Activated naive CD8-positive, alpha-beta T cell (primary cell): ENCODE measurements around the gene KCNH8.

Experiments
- H3K27ac Mint-ChIP-seq: one replicate; pipeline ENCODE4 v1.8.0; 2021; ENCODE audit warnings: mixed read lengths
- H3K27me3 Mint-ChIP-seq: one replicate; pipeline ENCODE4 v1.8.0; 2021; ENCODE audit warnings: mixed read lengths
- H3K36me3 Mint-ChIP-seq: one replicate; pipeline ENCODE4 v1.8.0; 2021; ENCODE audit warnings: mixed read lengths
- H3K4me1 Mint-ChIP-seq: one replicate; pipeline ENCODE4 v1.8.0; 2021; ENCODE audit warnings: low read depth, mixed read lengths
- H3K4me3 Mint-ChIP-seq: one replicate; pipeline ENCODE4 v1.8.0; 2021; ENCODE audit warnings: mild to moderate bottlenecking, mixed read lengths
- H3K9me3 Mint-ChIP-seq: one replicate; pipeline ENCODE4 v1.8.0; 2021; ENCODE audit warnings: low read depth, mixed read lengths

The KCNH8 gene

GRCh38 chr3:19427422-19428149, 279.3 kb downstream of the KCNH8 start:
- no peak overlapping the region for H3K4me3 Mint-ChIP-seq
- no peaks in the 10 kb centered on the region for H3K4me1 Mint-ChIP-seq
- H3K9me3 Mint-ChIP-seq, result peaks cover 4% of the 10 kb centered on the region
- no peak overlapping the region for H3K27ac Mint-ChIP-seq
- H3K27me3 Mint-ChIP-seq, result peaks cover 1% of the 10 kb centered on the region
- no peaks in the 10 kb centered on the region for H3K36me3 Mint-ChIP-seq

- H3K27me3 Mint-ChIP-seq, result peaks cover 1% of the 10 kb centered on the region
- peaks cover 4% of the 10 kb centered on the region for H3K9me3 Mint-ChIP-seq
- H3K4me1 Mint-ChIP-seq, result no peaks in the 10 kb centered on the region
- H3K36me3 Mint-ChIP-seq, result no peaks in the 10 kb centered on the region
- no peak overlapping the region for H3K4me3 Mint-ChIP-seq
- H3K27ac Mint-ChIP-seq, result no peak overlapping the region
Measured at GRCh38 chr3:19428729-19429128, 280.4 kb downstream of the KCNH8 start.

- H3K9me3 Mint-ChIP-seq, result peaks cover 4% of the 10 kb centered on the region
Measured at GRCh38 chr3:19432669-19433068, 284.4 kb downstream of the KCNH8 start.

DNA sequence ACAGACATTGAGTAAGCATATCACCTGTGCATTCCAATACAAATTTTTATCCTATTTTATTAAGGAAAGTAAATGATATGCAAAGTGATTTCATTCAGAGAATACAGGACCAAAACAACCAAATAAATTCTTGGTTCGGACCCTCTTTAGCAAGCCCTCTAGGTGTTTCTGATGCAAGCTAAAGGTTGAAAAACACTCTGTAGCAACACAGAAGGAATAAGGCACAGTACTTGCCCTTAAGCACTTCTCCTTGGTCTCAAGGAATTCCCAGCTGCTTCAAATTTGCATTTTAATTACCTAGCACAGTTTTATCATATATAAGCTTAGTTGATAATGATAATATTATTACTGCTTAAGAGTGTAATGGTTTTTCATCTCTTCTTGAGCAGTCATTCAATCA, 288.4 kb downstream of the KCNH8 start:
- H3K9me3 Mint-ChIP-seq, result peaks cover 3% of the 10 kb centered on the region
- no peaks in the 10 kb centered on the region for H3K4me1 Mint-ChIP-seq
- H3K27ac Mint-ChIP-seq, result no peak overlapping the region
- no peaks in the 10 kb centered on the region for H3K27me3 Mint-ChIP-seq
- H3K36me3 Mint-ChIP-seq, result no peaks in the 10 kb centered on the region
- no peak overlapping the region for H3K4me3 Mint-ChIP-seq

More at GRCh38 chr3:19432669-19433068, 284.4 kb downstream of the KCNH8 start:
- H3K27ac Mint-ChIP-seq, result no peak overlapping the region
- no peaks in the 10 kb centered on the region for H3K36me3 Mint-ChIP-seq
- peaks cover 1% of the 10 kb centered on the region for H3K27me3 Mint-ChIP-seq
- no peaks in the 10 kb centered on the region for H3K4me1 Mint-ChIP-seq
- no peak overlapping the region for H3K4me3 Mint-ChIP-seq

DNA sequence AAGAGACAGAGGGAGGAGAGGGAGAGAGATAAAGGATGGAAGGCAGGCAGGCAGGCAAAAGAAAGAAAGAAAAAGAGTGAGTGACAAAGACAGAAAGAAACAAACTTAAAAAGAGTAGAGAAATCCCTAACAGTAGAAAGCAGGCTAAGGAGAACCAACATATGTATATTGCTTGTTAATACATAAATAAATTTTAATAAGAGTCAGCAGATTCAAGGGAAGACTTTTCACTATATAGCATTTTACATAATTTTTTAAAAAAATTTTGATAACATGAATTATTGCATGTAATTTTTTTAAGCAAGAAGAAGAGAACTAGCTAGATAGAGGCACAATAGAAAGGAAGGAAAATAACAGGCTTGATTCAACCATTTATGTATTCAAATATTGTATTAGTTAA, 291.6 kb downstream of the KCNH8 start:
- Mint-ChIP-seq H3K4me3 (no peak overlapping the region), H3K27me3 (no peaks in the 10 kb centered on the region), H3K4me1 (no peaks in the 10 kb centered on the region), H3K9me3 (no peaks in the 10 kb centered on the region), H3K36me3 (no peaks in the 10 kb centered on the region), H3K27ac (no peak overlapping the region)

DNA sequence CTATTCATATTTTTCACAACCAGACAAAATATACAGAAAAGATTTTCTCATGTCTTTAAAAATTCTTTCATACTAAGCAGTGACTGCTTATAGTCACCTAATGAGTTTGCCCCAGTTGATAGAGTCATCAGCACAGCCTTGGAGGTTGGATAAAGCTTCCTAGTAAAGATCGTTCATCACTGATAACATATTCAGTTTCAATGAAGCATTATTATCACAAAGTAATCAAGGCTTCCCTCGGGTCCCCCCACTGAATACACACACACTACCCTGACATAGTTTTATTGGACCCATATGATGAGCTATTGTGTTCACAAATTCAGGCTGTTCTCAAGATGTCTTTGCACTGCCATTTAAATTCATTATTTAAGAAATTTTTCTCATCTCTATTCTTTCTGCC, 297.8 kb downstream of the KCNH8 start:
- H3K27ac Mint-ChIP-seq, result no peak overlapping the region
- H3K27me3 Mint-ChIP-seq, result no peaks in the 10 kb centered on the region
- peaks cover 5% of the 10 kb centered on the region for H3K4me1 Mint-ChIP-seq
- H3K9me3 Mint-ChIP-seq, result no peaks in the 10 kb centered on the region
- H3K36me3 Mint-ChIP-seq, result no peaks in the 10 kb centered on the region
- H3K4me3 Mint-ChIP-seq, result no peak overlapping the region

- H3K4me1 Mint-ChIP-seq, result peaks cover 5% of the 10 kb centered on the region
- no peaks in the 10 kb centered on the region for H3K36me3 Mint-ChIP-seq
- H3K9me3 Mint-ChIP-seq, result no peaks in the 10 kb centered on the region
- no peak overlapping the region for H3K4me3 Mint-ChIP-seq
- no peak overlapping the region for H3K27ac Mint-ChIP-seq
- H3K27me3 Mint-ChIP-seq, result no peaks in the 10 kb centered on the region
Measured at GRCh38 chr3:19446687-19447086, 298.4 kb downstream of the KCNH8 start.

DNA sequence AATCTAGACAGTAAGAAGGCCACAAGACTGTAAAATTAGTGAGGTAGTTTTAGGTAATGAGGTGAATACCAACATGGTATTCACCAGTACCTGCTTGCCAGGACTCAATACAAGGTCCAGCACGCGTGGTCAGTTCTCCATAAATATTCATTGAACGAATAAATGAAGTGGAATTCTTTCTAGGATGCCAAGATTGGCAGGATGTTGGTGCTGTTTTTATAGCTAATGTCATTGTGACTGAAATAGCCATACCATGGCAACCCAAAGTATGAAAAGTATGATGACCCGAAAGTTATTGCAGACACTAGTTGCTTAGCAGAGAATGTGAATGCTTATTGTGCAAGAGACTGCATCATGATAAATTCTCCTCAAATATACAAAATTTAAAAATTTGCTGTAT, 307.2 kb downstream of the KCNH8 start:
- no peak overlapping the region for H3K4me3 Mint-ChIP-seq
- no peaks in the 10 kb centered on the region for H3K36me3 Mint-ChIP-seq
- no peak overlapping the region for H3K27ac Mint-ChIP-seq
- no peaks in the 10 kb centered on the region for H3K4me1 Mint-ChIP-seq
- H3K9me3 Mint-ChIP-seq, result no peaks in the 10 kb centered on the region
- H3K27me3 Mint-ChIP-seq, result no peaks in the 10 kb centered on the region

- Mint-ChIP-seq H3K4me1 (no peaks in the 10 kb centered on the region), H3K27ac (no peak overlapping the region), H3K9me3 (no peaks in the 10 kb centered on the region), H3K27me3 (no peaks in the 10 kb centered on the region), H3K4me3 (no peak overlapping the region), H3K36me3 (no peaks in the 10 kb centered on the region)
Measured at GRCh38 chr3:19456738-19457137, 308.4 kb downstream of the KCNH8 start.

DNA sequence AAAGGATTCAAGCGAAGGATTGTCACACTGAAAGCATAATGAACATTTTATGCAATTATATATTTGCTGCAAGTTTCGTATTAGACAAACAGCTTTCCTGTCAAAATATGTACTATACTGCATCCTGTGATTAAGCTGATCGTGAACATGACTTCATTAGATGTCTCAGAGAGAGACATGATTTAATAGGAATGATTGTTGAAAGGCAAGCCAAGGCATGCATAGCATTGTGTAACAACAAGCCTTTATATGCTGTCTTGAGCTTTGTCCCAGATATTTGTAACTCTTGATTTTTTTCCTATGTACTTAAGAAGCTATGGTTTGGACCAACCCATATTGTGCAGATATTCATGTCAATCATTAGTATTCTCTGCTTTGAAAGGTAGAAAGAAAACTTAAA, 309.1 kb downstream of the KCNH8 start:
- no peak overlapping the region for H3K4me3 Mint-ChIP-seq
- H3K4me1 Mint-ChIP-seq, result no peaks in the 10 kb centered on the region
- no peaks in the 10 kb centered on the region for H3K9me3 Mint-ChIP-seq
- no peaks in the 10 kb centered on the region for H3K27me3 Mint-ChIP-seq
- no peak overlapping the region for H3K27ac Mint-ChIP-seq
- H3K36me3 Mint-ChIP-seq, result no peaks in the 10 kb centered on the region

DNA sequence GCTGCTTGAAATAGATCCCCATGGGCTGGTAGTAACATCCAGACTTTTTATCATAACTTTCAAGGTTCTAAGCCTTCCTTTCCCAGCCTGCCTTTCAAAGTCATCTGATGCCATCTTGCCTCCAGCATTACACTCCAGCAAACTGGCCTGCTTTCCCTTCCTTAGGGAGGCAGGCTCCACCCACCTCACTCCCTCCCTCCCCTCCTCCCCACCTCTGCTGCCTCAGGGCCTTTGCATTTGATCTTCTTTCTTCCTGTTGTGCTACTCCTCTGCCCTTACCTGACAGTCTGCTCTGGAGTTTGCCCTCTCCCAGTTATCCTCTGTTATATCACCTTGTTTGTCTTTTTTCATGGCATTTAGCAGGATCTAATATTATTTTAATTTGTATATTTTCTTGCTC, 319.5 kb downstream of the KCNH8 start:
- H3K4me3 Mint-ChIP-seq, result no peak overlapping the region
- H3K36me3 Mint-ChIP-seq, result no peaks in the 10 kb centered on the region
- no peaks in the 10 kb centered on the region for H3K27me3 Mint-ChIP-seq
- no peak overlapping the region for H3K27ac Mint-ChIP-seq
- peaks cover 4% of the 10 kb centered on the region for H3K9me3 Mint-ChIP-seq
- no peaks in the 10 kb centered on the region for H3K4me1 Mint-ChIP-seq

- Mint-ChIP-seq H3K27ac (no peak overlapping the region), H3K27me3 (no peaks in the 10 kb centered on the region), H3K36me3 (no peaks in the 10 kb centered on the region), H3K4me1 (no peaks in the 10 kb centered on the region), H3K4me3 (no peak overlapping the region), H3K9me3 (peaks cover 4% of the 10 kb centered on the region)
Measured at GRCh38 chr3:19471138-19471537, 322.8 kb downstream of the KCNH8 start.

- Mint-ChIP-seq H3K4me1 (no peaks in the 10 kb centered on the region), H3K4me3 (no peak overlapping the region), H3K27ac (no peak overlapping the region), H3K27me3 (no peaks in the 10 kb centered on the region), H3K9me3 (peaks cover 4% of the 10 kb centered on the region), H3K36me3 (no peaks in the 10 kb centered on the region)
Measured at GRCh38 chr3:19473971-19474580, 325.8 kb downstream of the KCNH8 start.

GRCh38 chr3:19476281-19476680, 328.0 kb downstream of the KCNH8 start:
- Mint-ChIP-seq H3K9me3 (peaks cover 4% of the 10 kb centered on the region), H3K27me3 (no peaks in the 10 kb centered on the region), H3K36me3 (no peaks in the 10 kb centered on the region), H3K27ac (no peak overlapping the region), H3K4me3 (no peak overlapping the region), H3K4me1 (no peaks in the 10 kb centered on the region)

GRCh38 chr3:19485267-19485666, 337.0 kb downstream of the KCNH8 start:
- Mint-ChIP-seq H3K4me3 (no peak overlapping the region), H3K4me1 (no peaks in the 10 kb centered on the region), H3K27me3 (no peaks in the 10 kb centered on the region), H3K27ac (no peak overlapping the region), H3K9me3 (no peaks in the 10 kb centered on the region), H3K36me3 (no peaks in the 10 kb centered on the region)

- Mint-ChIP-seq H3K4me1 (no peaks in the 10 kb centered on the region), H3K4me3 (no peak overlapping the region), H3K27me3 (no peaks in the 10 kb centered on the region)
Measured at GRCh38 chr3:19487386-19487785, 339.1 kb downstream of the KCNH8 start.

More at GRCh38 chr3:19487386-19487785, 339.1 kb downstream of the KCNH8 start:
- H3K36me3 Mint-ChIP-seq, result no peaks in the 10 kb centered on the region
- H3K27ac Mint-ChIP-seq, result no peak overlapping the region
- H3K9me3 Mint-ChIP-seq, result no peaks in the 10 kb centered on the region
